Measurements from ENCODE around the gene RGS9.

GRCh38 chr17:65099941-65100315, 37.2 kb upstream of the RGS9 start:
- TF ChIP-seq POLR2A (IDR thresholded peaks at IDR 0.05): no peak
- TF ChIP-seq CTCF (IDR thresholded peaks at IDR 0.05 in 4 of 5, conservative IDR thresholded peaks at IDR 0.05 in 1 of 5): no peak

Measured in gastrocnemius medialis (tissue), 4 donors.